Activated T-helper 2 cell treated with anti-CD3 and anti-CD28 coated beads, Interferon-gamma antibody, Interleukin-2, Interleukin-4, amounts not matched to agents 10 μg/mL and 5 μg/mL and 100 μg/mL, durations not matched to agents 14 hours and 24 hours and 36 hours (primary cell): ENCODE measurements around the gene RBBP9. TPM values are rescaled to one million over a fixed set of nuclear protein-coding genes. Genes with fewer than 3 reads are reported as not detected.
"Not testable (repeated sequence)": the region's sequence is repeated elsewhere in the genome, so short reads cannot be mapped to it uniquely, and the experiment has no call there.

Experiments
- DNase-seq: peaks from one replicate; pipeline ENCODE4 v3.0.0; 2021; ENCODE audit warnings: low spot score
- H3K27ac Mint-ChIP-seq: one replicate; pipeline ENCODE4 v1.8.0; 2021; ENCODE audit warnings: mixed read lengths
- H3K27me3 Mint-ChIP-seq: one replicate; pipeline ENCODE4 v1.8.0; 2021; ENCODE audit warnings: low read depth, mixed read lengths
- H3K36me3 Mint-ChIP-seq: one replicate; pipeline ENCODE4 v1.8.0; 2021; ENCODE audit warnings: low read depth, mixed read lengths
- H3K4me1 Mint-ChIP-seq: one replicate; pipeline ENCODE4 v1.8.0; 2021; ENCODE audit warnings: low read depth, mixed read lengths
- H3K4me3 Mint-ChIP-seq: one replicate; pipeline ENCODE4 v1.8.0; 2021; ENCODE audit warnings: low read depth, mild to moderate bottlenecking, moderate library complexity, mixed read lengths
- H3K9me3 Mint-ChIP-seq: one replicate; pipeline ENCODE4 v1.8.0; 2021; ENCODE audit warnings: mixed read lengths
- intact Hi-C: fragments of 100-400 bp; cut with micrococcal nuclease; formaldehyde crosslinking; loops from one replicate; pipeline ENCODE4 v1.15.1; 2023
- total RNA-seq: library from RNA; stranded (reverse); gene quantifications from 2 replicates; pipeline ENCODE4 v1.2.3, GENCODE V29; 2022

Gene RBBP9
- total RNA-seq, 1 donor from 2014 or later: 21.2 TPM

GRCh38 chr20:18524646-18525045 lies 27.6 kb upstream of the RBBP9 start:
- no peak overlapping the region for H3K27ac Mint-ChIP-seq
- H3K4me3 Mint-ChIP-seq: no peak overlapping the region
- no peaks in the 10 kb centered on the region for H3K4me1 Mint-ChIP-seq
- intact Hi-C loops: no loop called here
- H3K36me3 Mint-ChIP-seq: peaks cover 46% of the 10 kb centered on the region
- no peaks in the 10 kb centered on the region for H3K27me3 Mint-ChIP-seq
- H3K9me3 Mint-ChIP-seq: no peaks in the 10 kb centered on the region
- DNase-seq: no peak

GRCh38 chr20:18523066-18523465 lies 26.0 kb upstream of the RBBP9 start:
- Mint-ChIP-seq H3K27ac (no peak overlapping the region), H3K4me3 (no peak overlapping the region), H3K27me3 (no peaks in the 10 kb centered on the region), H3K36me3 (peaks cover 30% of the 10 kb centered on the region), H3K4me1 (no peaks in the 10 kb centered on the region), H3K9me3 (no peaks in the 10 kb centered on the region)
- DNase-seq: no peak
- intact Hi-C loops: no loop called here

- intact Hi-C loops, H3K27ac Mint-ChIP-seq, H3K4me3 Mint-ChIP-seq, H3K4me1 Mint-ChIP-seq, DNase-seq, H3K27me3 Mint-ChIP-seq, H3K9me3 Mint-ChIP-seq: not testable (repeated sequence)
- H3K36me3 Mint-ChIP-seq: peaks cover 22% of the 10 kb centered on the region
Measured at GRCh38 chr20:18522066-18522465, 25.0 kb upstream of the RBBP9 start.

DNA sequence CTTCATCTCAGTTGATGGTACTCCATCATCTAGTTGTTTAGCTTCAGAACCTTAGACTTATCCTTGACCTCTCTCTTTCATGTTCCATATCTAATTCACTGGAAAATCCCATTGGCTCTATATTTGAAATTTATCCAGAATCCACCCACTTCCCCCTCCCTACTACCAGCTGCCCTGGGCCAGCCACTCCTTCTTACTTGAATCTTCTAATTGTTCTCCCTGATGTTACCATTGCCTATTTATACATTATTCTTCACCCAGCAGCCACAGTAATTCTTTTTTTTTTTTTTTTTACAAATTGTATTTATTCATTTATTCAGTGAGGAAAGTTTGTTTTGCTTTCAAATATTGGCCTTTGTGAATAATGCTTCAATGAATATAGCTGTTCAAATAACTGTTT lies 18.9 kb upstream of the RBBP9 start:
- H3K9me3 Mint-ChIP-seq: no peaks in the 10 kb centered on the region
- peaks cover 38% of the 10 kb centered on the region for H3K36me3 Mint-ChIP-seq
- intact Hi-C loops: no loop called here
- no peak overlapping the region for H3K4me3 Mint-ChIP-seq
- H3K4me1 Mint-ChIP-seq: peaks cover 19% of the 10 kb centered on the region
- peak overlapping the region; percentile 31 for H3K27ac Mint-ChIP-seq
- H3K27me3 Mint-ChIP-seq: no peaks in the 10 kb centered on the region
- no peak for DNase-seq

- no peak overlapping the region for H3K27ac Mint-ChIP-seq
- intact Hi-C loops: no loop called here
- H3K27me3 Mint-ChIP-seq: no peaks in the 10 kb centered on the region
- DNase-seq: no peak
- peaks cover 56% of the 10 kb centered on the region for H3K36me3 Mint-ChIP-seq
- H3K9me3 Mint-ChIP-seq: no peaks in the 10 kb centered on the region
- H3K4me3 Mint-ChIP-seq: no peak overlapping the region
- H3K4me1 Mint-ChIP-seq: peaks cover 25% of the 10 kb centered on the region
Measured at GRCh38 chr20:18514127-18514526, 17.1 kb upstream of the RBBP9 start.

GRCh38 chr20:18513208-18513607 lies 16.2 kb upstream of the RBBP9 start:
- peaks cover 64% of the 10 kb centered on the region for H3K36me3 Mint-ChIP-seq
- peaks cover 27% of the 10 kb centered on the region for H3K4me1 Mint-ChIP-seq
- no peak for DNase-seq
- H3K27me3 Mint-ChIP-seq: no peaks in the 10 kb centered on the region
- no peak overlapping the region for H3K27ac Mint-ChIP-seq
- intact Hi-C loops: no loop called here
- H3K9me3 Mint-ChIP-seq: no peaks in the 10 kb centered on the region
- H3K4me3 Mint-ChIP-seq: no peak overlapping the region

- Mint-ChIP-seq H3K4me3 (no peak overlapping the region), H3K9me3 (no peaks in the 10 kb centered on the region), H3K4me1 (peaks cover 33% of the 10 kb centered on the region), H3K36me3 (peaks cover 70% of the 10 kb centered on the region), H3K27me3 (no peaks in the 10 kb centered on the region), H3K27ac (peak overlapping the region; percentile 12)
- DNase-seq: no peak
- intact Hi-C loops: no loop called here
Measured at GRCh38 chr20:18511571-18511970, 14.5 kb upstream of the RBBP9 start.

DNA sequence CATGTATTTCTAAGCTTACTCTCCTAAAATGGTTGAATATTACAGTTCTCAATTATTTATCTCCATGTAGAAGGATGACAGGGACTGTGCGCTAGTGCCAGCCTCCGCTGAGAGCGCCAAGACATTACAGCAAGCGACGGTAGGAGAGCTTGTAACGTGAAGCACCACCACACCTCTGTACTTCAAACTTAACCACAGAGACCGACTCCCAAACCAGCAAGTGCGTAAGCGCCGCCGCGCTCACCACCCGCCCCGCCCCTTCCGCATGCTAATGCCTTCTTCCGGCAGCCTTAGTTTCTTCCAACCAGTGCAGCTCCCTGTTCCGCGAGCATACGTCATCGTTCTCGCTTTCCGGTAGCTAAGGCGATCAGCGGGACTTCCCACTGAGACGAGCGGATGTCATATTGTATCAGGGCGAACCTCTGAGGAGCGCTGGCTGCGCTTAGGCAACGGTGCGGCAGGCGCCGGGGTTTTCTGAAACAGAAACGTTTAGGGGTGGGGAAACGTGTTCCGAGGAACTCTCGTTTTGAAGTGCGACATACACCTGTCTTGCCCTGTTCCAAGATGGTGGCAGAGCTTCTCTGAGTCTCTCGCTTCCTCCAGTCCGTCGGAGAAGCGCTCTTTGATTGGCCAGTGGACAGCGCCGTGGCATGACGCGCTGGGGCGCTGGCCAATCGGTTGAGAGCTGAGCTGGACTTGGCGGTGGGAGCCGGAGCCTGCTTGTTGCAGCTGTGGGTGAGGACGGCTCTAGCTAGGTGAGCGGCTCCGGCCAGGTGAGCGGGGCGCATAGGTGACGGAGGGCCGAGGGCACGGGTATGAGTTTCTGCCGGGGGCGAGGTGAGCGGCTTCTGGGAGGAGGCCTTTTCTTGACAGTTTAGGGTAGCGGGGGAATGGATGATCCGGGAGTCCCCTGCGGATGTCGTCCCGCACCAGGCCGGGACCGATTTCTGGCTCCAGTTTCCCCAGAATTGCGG lies 10.5 kb upstream of the RBBP9 start, which contains the start of gene SEC23B:
TSS of gene SEC23B (plus strand) at position 723 of the 974 bp plus-strand sequence. CDS start 2,896 bp downstream, outside the sequence.
- peak within 1 kb of the TSS; percentile 100 for H3K27ac Mint-ChIP-seq
- H3K9me3 Mint-ChIP-seq: no peaks in the 10 kb centered on the region
- H3K36me3 Mint-ChIP-seq: peaks cover 44% of the 10 kb centered on the region
- peak within 1 kb of the TSS; percentile 100 for H3K4me3 Mint-ChIP-seq
- peak; percentile 97 for DNase-seq
- intact Hi-C loops: loop anchor here (1.0 to 5.0 kb wide), 7 partner anchors 10 to 540 kb away; partner anchors contain the start of genes DZANK1, POLR3F, RBBP9 and SMIM26
- H3K27me3 Mint-ChIP-seq: no peaks in the 10 kb centered on the region
- peaks cover 27% of the 10 kb centered on the region for H3K4me1 Mint-ChIP-seq

DNA sequence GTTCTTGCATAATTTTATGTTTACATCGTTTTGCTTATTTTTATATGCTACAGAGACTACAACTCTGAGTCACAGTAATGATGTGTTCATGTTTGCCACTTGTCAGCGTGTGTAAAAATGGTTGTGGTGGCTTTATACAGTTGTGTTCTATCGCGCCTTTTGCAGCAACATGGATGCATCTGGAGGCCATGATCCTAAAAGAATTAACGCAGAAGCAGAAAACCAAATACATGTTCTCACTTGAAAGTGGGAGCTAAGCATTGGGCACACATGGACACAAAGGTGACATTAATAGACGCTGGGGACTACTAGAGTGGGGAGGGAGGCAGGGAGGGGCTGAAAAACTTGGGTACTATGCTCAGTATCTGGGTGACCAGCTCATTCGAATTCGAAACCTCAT lies 9.7 kb upstream of the RBBP9 start:
- Mint-ChIP-seq H3K9me3 (no peaks in the 10 kb centered on the region), H3K27me3 (no peaks in the 10 kb centered on the region), H3K4me1 (peaks cover 27% of the 10 kb centered on the region), H3K4me3 (peak overlapping the region; percentile 100), H3K27ac (peak overlapping the region; percentile 100), H3K36me3 (peaks cover 39% of the 10 kb centered on the region)
- intact Hi-C loops: loop anchor here (1.0 to 5.0 kb wide), 7 partner anchors 9 to 539 kb away; partner anchors contain the start of genes DZANK1, POLR3F, RBBP9 and SMIM26
- peak; percentile 16 for DNase-seq

- intact Hi-C loops: loop anchor here (5.0 kb wide), 1 partner anchor 92 kb away; no protein-coding TSS in a partner anchor
- no peak for DNase-seq
- Mint-ChIP-seq H3K27me3 (no peaks in the 10 kb centered on the region), H3K4me3 (no peak overlapping the region), H3K27ac (no peak overlapping the region), H3K9me3 (no peaks in the 10 kb centered on the region), H3K36me3 (peaks cover 17% of the 10 kb centered on the region), H3K4me1 (peaks cover 12% of the 10 kb centered on the region)
Measured at GRCh38 chr20:18504479-18505060, 7.5 kb upstream of the RBBP9 start.

GRCh38 chr20:18501672-18502071 lies 4.6 kb upstream of the RBBP9 start:
- H3K27me3 Mint-ChIP-seq, H3K36me3 Mint-ChIP-seq, H3K4me3 Mint-ChIP-seq, DNase-seq, H3K9me3 Mint-ChIP-seq, H3K27ac Mint-ChIP-seq, H3K4me1 Mint-ChIP-seq, intact Hi-C loops: not testable (repeated sequence)

GRCh38 chr20:18497603-18498002 lies 578 bp upstream of the RBBP9 start:
- H3K4me3 Mint-ChIP-seq: peak overlapping the region; percentile 97
- no peaks in the 10 kb centered on the region for H3K9me3 Mint-ChIP-seq
- H3K27me3 Mint-ChIP-seq: no peaks in the 10 kb centered on the region
- no peak overlapping the region for H3K27ac Mint-ChIP-seq
- peaks cover 13% of the 10 kb centered on the region for H3K4me1 Mint-ChIP-seq
- intact Hi-C loops: loop anchor here (1.0 kb wide), 2 partner anchors 10 to 30 kb away; partner anchors contain the start of genes DZANK1, POLR3F and SEC23B
- no peak for DNase-seq
- H3K36me3 Mint-ChIP-seq: peaks cover 8% of the 10 kb centered on the region

DNA sequence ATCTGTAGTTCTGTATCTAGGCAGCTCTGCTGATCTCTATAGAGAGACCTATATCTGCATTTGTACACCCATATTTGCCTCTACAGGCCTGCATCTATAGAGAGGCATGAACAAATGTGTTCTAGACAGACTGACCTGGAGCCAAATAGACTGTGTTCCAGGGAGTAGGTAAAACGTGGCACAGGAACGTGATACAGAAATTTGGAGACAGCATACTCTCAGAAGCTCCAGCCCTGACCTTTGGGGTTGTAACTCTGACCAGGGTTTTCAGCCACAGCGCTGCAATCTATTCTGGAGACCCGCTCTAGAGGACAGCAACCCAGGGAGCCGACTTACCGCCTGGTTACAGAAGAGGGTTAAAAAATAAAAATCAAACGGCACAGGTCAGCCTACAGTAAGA lies 983 bp downstream of the RBBP9 start:
- peaks cover 13% of the 10 kb centered on the region for H3K4me1 Mint-ChIP-seq
- H3K27me3 Mint-ChIP-seq: no peaks in the 10 kb centered on the region
- DNase-seq: no peak
- no peaks in the 10 kb centered on the region for H3K9me3 Mint-ChIP-seq
- H3K4me3 Mint-ChIP-seq: peak overlapping the region; percentile 97
- peak overlapping the region; percentile 52 for H3K27ac Mint-ChIP-seq
- intact Hi-C loops: no loop called here
- H3K36me3 Mint-ChIP-seq: peaks cover 14% of the 10 kb centered on the region
